ENCODE data around the gene MANSC1.

The MANSC1 gene

GRCh38 chr12:12349711-12350665, at the start of gene MANSC1:
MANSC1 (minus strand) TSS chr12:12350242; CDS start chr12:12343314, 6,928 bp downstream.
- DNase-seq: no peak

DNA sequence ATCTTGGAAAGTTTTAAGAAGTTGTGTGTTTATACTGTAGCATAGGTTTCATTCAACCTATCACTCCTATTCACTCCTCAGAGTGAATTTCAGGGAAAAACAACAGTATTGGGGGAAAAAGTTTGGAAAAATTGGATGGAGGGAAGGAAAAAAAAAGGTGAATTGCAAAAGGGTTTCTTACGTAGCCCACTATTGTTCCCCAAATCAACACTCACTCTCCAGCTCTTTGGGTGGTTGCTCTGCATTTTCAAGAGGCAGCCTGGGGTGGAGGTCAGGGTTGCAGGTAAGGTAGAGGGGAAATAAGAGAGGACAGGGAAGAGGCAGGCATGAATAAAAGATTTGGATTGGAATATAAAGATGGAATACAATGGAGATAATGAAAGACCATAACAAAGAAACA, 49.1 kb upstream of the MANSC1 start:
- no peak for DNase-seq

DNA sequence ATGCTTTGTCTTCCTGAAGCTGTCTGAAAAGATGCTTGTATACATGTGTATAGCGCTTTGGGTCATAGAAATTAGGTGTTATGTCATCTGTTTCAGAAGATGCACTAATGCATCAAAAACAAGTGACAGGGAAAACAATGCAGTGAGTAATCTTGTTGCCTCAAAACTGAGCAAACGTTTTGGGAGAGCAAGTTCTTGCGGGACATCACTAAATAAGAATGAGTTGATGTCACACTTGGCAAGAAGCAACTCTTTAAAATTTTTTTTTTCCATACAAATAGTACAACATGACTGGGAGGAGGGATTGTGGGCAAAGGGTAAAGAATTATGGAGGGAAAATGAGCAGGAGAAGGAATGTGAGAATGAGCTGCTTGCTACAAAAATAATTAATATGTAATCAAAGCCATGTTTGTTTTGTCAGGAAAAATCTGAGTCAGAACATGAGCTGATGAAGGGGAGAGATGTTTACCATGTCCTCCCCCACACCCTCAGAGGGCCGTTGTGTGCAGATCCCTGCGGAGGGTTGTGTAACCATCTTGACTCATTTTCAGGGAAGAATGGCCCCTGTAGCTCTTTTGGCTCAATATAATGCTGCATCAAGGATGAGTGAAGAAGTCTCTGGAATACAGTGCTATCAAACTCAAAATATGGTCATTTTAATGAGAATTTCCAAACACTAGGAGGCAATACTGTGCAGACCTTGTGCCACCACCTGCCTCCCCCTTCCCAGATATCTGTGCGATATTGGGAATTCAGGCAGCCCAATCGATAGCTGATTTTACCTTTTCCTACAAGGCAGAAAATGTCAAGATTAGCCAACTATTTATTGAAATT, 48.2 kb upstream of the MANSC1 start:
- no peak for DNase-seq

DNA sequence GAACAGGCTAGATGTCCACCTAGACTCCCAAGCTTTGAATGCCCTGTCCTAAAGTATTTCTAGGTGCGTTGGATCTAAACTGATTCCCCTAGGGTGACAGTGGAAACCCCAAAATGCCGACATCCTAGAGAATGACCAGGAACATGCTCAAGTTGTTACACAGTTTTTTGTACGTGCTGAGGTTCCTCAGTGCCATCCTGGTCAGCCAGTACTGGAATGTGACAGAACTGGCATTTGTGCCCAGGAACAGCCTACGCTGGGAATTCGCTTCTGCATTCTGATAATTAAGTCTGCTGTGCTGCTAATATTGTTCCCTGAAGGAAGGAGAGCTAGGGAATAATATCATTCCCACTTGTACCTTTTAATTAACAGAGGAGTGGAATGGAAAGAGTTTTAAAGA, 47.1 kb upstream of the MANSC1 start:
- DNase-seq: no peak

GRCh38 chr12:12396694-12397093, 46.7 kb upstream of the MANSC1 start:
- DNase-seq: no peak

- DNase-seq: no peak
These were observed 43.1 kb upstream of the MANSC1 start for GRCh38 chr12:12393171-12393570.

GRCh38 chr12:12392413-12392812, 42.4 kb upstream of the MANSC1 start:
- no peak for DNase-seq

DNA sequence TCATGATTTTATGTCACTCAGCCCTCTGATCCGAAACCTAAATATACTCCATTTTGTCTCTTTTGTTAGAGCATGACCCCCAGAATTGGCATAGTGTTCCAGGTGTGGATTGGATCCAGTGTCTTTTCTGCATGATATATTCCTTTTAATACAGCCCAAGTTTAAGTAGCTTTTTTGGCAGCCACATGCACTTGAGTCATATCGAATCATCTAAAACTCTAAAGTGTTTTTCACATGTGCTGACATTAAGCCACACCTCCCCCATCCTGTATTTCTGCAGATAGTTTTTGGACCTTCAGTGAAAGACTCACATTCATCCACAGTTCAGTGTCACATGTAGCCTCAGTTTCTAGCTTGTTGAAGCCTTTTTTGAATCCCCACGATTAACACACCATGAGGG, 37.5 kb upstream of the MANSC1 start:
- DNase-seq: no peak

GRCh38 chr12:12384571-12385340, 34.7 kb upstream of the MANSC1 start:
- DNase-seq: no peak

GRCh38 chr12:12381982-12382381, 31.9 kb upstream of the MANSC1 start:
- DNase-seq: no peak

DNA sequence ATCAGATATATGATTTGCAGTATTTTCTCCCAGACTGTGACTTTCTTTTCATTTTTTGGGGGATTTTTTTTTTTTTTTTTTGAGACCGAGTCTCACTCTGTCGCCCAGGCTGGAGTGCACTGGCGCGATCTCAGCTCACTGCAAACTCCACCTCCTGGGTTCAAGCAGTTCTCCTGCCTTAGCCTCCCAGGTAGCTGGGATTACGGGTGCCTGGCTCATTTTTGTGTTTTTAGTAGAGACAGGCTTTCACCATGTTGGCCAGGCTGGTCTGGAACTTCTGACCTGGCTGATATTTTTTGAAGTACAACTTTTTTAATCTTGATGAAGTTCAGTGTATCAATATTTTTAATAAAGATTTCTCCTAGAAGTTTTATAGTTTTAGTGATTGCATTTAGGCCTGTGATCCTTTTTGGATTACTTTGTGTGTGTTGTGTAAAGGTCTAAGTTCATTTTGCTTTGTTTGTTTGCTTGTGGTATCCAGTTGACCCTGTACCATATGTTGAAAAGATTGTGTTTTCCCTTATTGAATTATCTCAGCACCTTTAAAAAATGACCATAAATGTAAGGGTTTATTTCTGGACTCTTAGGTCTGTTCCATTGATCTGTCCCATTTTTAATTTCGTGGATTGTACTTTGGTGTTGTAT, 31.0 kb upstream of the MANSC1 start:
- DNase-seq: no peak

GRCh38 chr12:12379831-12380730, 30.0 kb upstream of the MANSC1 start:
- DNase-seq: no peak

GRCh38 chr12:12378616-12379015, 28.6 kb upstream of the MANSC1 start:
- DNase-seq: no peak

- DNase-seq: peak; percentile 43
These were observed 26.8 kb upstream of the MANSC1 start for GRCh38 chr12:12376646-12377448.

DNA sequence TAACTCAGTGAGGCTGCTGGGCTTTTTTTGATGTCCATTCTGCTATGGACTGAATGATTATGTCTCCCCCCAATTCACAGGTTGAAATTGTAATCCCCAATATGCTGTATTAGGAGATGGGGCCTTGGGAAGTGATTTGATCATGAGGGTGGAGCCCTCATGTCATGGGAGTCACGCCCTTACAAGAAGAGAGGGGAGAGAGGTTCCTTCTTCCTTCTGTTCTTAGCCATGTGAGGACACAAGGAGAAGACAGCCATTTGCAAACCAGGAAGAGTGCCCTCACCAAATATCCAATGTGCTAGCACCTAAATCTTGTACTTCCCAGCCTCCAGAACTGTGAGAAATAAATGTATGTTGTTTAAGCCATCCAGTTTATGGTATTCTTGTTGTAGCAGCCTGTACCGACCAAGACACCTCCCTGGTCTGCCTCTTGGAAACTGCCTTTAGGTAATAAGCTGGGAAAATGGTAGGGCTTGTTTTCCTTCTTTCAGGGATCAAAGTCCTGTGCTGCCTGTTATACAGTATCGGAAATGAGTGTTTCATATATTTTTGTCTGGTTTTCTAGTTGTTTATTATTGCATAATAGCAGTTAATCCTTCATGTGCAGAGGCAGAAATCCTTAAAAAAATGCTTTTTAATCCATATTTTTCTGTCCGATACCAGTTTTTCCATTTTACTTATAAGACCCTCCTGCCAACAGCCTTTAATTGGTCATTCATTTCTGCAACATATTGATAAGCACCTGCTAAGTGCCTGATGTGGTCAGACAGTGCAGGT, 23.1 kb upstream of the MANSC1 start:
- DNase-seq: no peak

DNA sequence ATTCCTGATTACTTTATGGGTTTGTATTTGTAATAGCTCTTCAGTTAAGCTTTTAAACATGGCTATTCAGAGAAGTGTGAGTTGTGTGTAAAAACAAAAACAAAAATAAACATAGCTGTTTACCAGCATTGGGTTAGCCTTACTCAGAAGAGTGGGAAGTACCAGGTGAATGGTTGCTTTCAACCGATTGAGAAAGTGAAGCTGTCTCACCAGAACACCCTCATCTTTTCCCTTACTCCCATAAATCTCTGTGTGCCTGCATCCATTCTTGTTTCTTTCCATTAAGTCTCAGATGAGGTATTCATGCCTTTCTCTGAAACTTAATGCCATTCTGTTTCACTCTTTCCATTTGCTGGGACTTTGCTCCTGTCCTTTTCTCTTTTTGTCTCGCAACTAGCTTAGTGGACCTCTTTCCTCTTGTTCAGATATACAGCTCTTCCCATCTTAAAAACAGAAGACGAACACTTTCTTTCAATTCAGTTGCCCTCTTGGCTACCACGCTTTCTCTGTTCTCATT, 17.5 kb upstream of the MANSC1 start:
- no peak for DNase-seq

- DNase-seq: no peak
These were observed 16.8 kb upstream of the MANSC1 start for GRCh38 chr12:12366701-12367481.

GRCh38 chr12:12365931-12366431, 15.9 kb upstream of the MANSC1 start:
- no peak for DNase-seq

GRCh38 chr12:12365446-12365802, 15.4 kb upstream of the MANSC1 start:
- DNase-seq: no peak
